DND-41 (cell line): ENCODE measurements around the gene KDM8.

Experiments used
- ATAC-seq: fragments of 200-7000 bp; cut with Tn5 transposase; 3 replicates; pipeline ENCODE4 v1.9.1; 2021; ENCODE audit warnings: low read depth; ENCODE audit not compliant: insufficient read depth
- DNase-seq: peaks from one replicate; pipeline ENCODE4 v3.0.0-alpha.2; 2020
- H2AFZ ChIP-seq: 2 replicates; pipeline ENCODE4 v1.6.0; 2012; ENCODE audit warnings: low read depth, low read length
- H3K27ac ChIP-seq: 2 replicates; pipeline ENCODE4 v1.5.1; 2012; ENCODE audit warnings: low read length, inconsistent platforms
- H3K27me3 ChIP-seq: fragments of 200-600 bp; sonication (generic); 2 replicates; pipeline ENCODE4 v1.6.0; 2012; ENCODE audit warnings: low read length, mild to moderate bottlenecking, inconsistent platforms; ENCODE audit not compliant: insufficient read depth, poor library complexity
- H3K36me3 ChIP-seq: 2 replicates; pipeline ENCODE4 v1.5.1; 2012; ENCODE audit warnings: low read length, inconsistent platforms; ENCODE audit not compliant: insufficient read depth
- H3K4me1 ChIP-seq: 2 replicates; pipeline ENCODE4 v1.5.1; 2012; ENCODE audit warnings: mild to moderate bottlenecking, low read length; ENCODE audit not compliant: insufficient read depth
- H3K4me2 ChIP-seq: 2 replicates; pipeline ENCODE4 v1.6.0; 2012; ENCODE audit warnings: mild to moderate bottlenecking, moderate library complexity, low read length, inconsistent platforms; ENCODE audit not compliant: insufficient read depth
- H3K4me3 ChIP-seq, 2 experiments: fragments of 200-600 bp in 1 of 2; shearing (Covaris generic) in 1 of 2; 2 replicates each; pipeline ENCODE4 v1.5.1; 2012 to 2016; ENCODE audit warnings: inconsistent platforms in 2 of 2, low read length in 2 of 2, mild to moderate bottlenecking in 2 of 2, low read depth in 1 of 2, moderate library complexity in 1 of 2
- H3K79me2 ChIP-seq: 2 replicates; pipeline ENCODE4 v1.6.0; 2012; ENCODE audit warnings: low read length, inconsistent platforms; ENCODE audit not compliant: insufficient read depth
- H3K9ac ChIP-seq: 2 replicates; pipeline ENCODE4 v1.6.0; 2012; ENCODE audit warnings: low read depth, mild to moderate bottlenecking, inconsistent platforms, low read length, moderate library complexity
- H3K9me3 ChIP-seq: 2 replicates; pipeline ENCODE4 v1.5.1; 2012; ENCODE audit warnings: low read length, moderate library complexity, mild to moderate bottlenecking, inconsistent platforms; ENCODE audit not compliant: insufficient read depth, severe bottlenecking
- H4K20me1 ChIP-seq: 2 replicates; pipeline ENCODE4 v1.6.0; 2012; ENCODE audit warnings: low read length; ENCODE audit not compliant: insufficient read depth
- EZH2 ChIP-seq: IDR thresholded peaks from 3 replicates; pipeline ENCODE4 v1.6.1; 2012; ENCODE audit warnings: borderline replicate concordance, low read depth, mild to moderate bottlenecking, moderate library complexity, low read length, inconsistent platforms; ENCODE audit not compliant: severe bottlenecking
- TF ChIP-seq, protein P1 (sequence below): IDR thresholded peaks from 2 replicates; pipeline ENCODE4 v1.5.1; 2012; ENCODE audit warnings: borderline replicate concordance, low read length, moderate library complexity, mild to moderate bottlenecking; ENCODE audit not compliant: poor library complexity, severe bottlenecking; ENCODE audit errors: extremely low read depth

Gene KDM8

DNA sequence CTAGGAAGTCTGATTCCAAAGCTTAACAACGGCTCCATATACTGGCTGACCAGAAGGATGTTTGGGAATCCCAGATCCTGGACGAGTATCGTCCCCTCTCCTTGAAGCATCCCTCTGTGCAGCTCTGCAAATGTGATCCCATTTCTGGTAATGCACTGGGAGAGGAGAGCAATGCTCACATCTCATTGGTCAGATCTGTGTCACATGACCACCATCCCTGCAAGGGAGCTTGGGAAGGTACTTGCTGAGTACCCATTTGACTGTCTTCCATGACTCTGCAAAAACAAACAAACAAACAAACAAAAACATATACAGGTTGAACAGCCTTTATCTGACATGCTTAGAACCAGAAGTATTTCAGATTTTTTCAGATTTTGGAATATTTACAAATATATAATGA is 41.9 kb upstream of the KDM8 start:
- Histone ChIP-seq H3K4me2 (no peak overlapping the region), H3K79me2 (no peaks in the 10 kb centered on the region), H3K27ac (no peak overlapping the region), H3K9ac (no peak overlapping the region), H3K4me3 (no peak overlapping the region), H4K20me1 (no peaks in the 10 kb centered on the region), H3K9me3 (peaks cover 15% of the 10 kb centered on the region), H3K27me3 (no peaks in the 10 kb centered on the region), H3K36me3 (no peaks in the 10 kb centered on the region), H3K4me1 (no peaks in the 10 kb centered on the region), H2AFZ (no peak overlapping the region)
- no peak for TF ChIP-seq EZH2
- TF ChIP-seq, protein P1, sequence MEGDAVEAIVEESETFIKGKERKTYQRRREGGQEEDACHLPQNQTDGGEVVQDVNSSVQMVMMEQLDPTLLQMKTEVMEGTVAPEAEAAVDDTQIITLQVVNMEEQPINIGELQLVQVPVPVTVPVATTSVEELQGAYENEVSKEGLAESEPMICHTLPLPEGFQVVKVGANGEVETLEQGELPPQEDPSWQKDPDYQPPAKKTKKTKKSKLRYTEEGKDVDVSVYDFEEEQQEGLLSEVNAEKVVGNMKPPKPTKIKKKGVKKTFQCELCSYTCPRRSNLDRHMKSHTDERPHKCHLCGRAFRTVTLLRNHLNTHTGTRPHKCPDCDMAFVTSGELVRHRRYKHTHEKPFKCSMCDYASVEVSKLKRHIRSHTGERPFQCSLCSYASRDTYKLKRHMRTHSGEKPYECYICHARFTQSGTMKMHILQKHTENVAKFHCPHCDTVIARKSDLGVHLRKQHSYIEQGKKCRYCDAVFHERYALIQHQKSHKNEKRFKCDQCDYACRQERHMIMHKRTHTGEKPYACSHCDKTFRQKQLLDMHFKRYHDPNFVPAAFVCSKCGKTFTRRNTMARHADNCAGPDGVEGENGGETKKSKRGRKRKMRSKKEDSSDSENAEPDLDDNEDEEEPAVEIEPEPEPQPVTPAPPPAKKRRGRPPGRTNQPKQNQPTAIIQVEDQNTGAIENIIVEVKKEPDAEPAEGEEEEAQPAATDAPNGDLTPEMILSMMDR = no peak
- DNase-seq (no peak), ATAC-seq (no peak)

DNA sequence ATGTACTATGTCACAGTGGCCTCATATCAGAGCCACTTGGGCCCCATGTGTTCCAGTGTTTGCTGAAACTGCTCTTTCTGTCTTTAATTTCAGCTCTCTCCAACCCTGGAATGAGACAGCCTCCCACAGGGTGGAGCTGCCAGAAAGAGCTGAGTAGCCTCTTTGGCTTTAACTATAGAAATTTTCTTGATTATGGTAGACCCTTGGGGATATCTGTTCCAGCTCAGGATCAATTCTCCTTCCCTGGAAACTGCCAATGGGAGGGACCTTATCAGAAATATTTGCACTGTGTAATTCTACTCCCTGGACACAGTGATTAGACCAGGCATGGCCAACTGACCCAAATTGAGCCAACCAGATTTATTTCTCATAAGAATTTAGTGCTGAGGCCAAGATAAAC is 39.0 kb upstream of the KDM8 start:
- H3K9me3 ChIP-seq = peaks cover 15% of the 10 kb centered on the region
- H3K27me3 ChIP-seq = no peaks in the 10 kb centered on the region
- H2AFZ ChIP-seq = no peak overlapping the region
- no peak overlapping the region for H3K27ac ChIP-seq
- no peaks in the 10 kb centered on the region for H4K20me1 ChIP-seq
- DNase-seq (no peak), ATAC-seq (no peak)
- peaks cover 13% of the 10 kb centered on the region for H3K4me1 ChIP-seq
- H3K36me3 ChIP-seq = no peaks in the 10 kb centered on the region
- TF ChIP-seq EZH2 = no peak
- TF ChIP-seq, protein P1 = no peak
- no peak overlapping the region for H3K9ac ChIP-seq
- no peak overlapping the region for H3K4me2 ChIP-seq
- no peak overlapping the region for H3K4me3 ChIP-seq
- H3K79me2 ChIP-seq = no peaks in the 10 kb centered on the region

DNA sequence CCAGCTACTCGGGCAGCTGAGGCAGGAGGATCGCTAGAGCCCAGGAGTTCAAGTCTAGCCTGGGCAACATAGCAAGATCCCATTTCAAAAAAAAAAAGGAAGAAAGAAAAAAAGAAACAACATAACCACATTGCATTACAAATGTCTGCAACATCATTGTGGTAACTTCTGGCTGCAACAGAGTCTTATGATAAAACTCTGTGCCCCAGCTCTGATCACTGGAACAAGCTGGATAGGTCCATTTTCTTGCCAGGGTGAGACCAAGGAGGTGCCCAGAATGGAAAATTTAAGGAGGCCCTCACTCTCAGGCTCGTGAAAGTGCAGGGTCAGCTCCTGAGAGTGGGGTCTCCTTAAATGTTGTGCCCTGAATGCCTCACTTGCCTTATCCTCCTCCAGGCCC is 37.8 kb upstream of the KDM8 start:
- DNase-seq (no peak), ATAC-seq (no peak)
- Histone ChIP-seq H4K20me1 (no peaks in the 10 kb centered on the region), H3K27me3 (no peaks in the 10 kb centered on the region), H3K79me2 (no peaks in the 10 kb centered on the region), H3K9ac (no peak overlapping the region), H3K4me2 (no peak overlapping the region), H3K36me3 (no peaks in the 10 kb centered on the region), H3K4me3 (no peak overlapping the region), H3K9me3 (peaks cover 15% of the 10 kb centered on the region), H3K27ac (no peak overlapping the region), H3K4me1 (peaks cover 25% of the 10 kb centered on the region), H2AFZ (no peak overlapping the region)
- no peak for TF ChIP-seq EZH2
- TF ChIP-seq, protein P1 = no peak

DNA sequence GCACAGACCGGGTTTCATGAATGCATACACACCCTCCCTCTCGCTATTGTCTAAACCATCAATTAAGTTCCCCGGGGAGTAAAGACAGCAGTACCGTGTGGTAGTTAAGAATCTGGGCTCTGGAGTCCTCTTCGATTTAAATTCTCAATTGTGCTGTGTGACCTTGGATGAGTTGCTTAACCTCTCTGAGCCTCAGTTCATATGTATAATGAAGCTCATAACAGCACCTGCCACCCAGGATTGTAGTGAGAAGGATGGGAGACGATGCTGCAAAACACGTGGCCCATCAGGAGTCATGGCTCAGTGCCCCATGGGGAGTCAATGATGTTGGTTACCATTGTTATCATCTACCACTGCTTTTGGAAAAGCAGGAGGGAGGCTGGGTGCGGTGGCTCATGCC is 34.5 kb upstream of the KDM8 start:
- no peak for ATAC-seq
- H3K27me3 ChIP-seq = no peaks in the 10 kb centered on the region
- H4K20me1 ChIP-seq = no peaks in the 10 kb centered on the region
- no peak for TF ChIP-seq EZH2
- TF ChIP-seq, protein P1 = no peak
- peaks cover 46% of the 10 kb centered on the region for H3K4me1 ChIP-seq
- peak overlapping the region; percentile 44; the same call in 1 of the 2 replicates for H3K27ac ChIP-seq
- H3K79me2 ChIP-seq = no peaks in the 10 kb centered on the region
- no peak overlapping the region for H2AFZ ChIP-seq
- H3K36me3 ChIP-seq = no peaks in the 10 kb centered on the region
- H3K4me2 ChIP-seq = peak overlapping the region; percentile 42
- H3K9ac ChIP-seq = no peak overlapping the region
- H3K4me3 ChIP-seq = no peak overlapping the region
- DNase-seq = no peak
- peaks cover 4% of the 10 kb centered on the region for H3K9me3 ChIP-seq
